H1 (cell line): ENCODE data around the gene JAKMIP2. TPM values are rescaled to one million over a fixed set of nuclear protein-coding genes. Genes with fewer than 3 reads are reported as not detected.

Experiments used
- ASH2L ChIP-seq: fragments of 200-600, 300-600 bp; sonication (generic); IDR thresholded peaks from one replicate; pipeline ENCODE4 v1.7.1; 2017; ENCODE audit warnings: low read length
- ATF2 ChIP-seq: IDR thresholded peaks from 2 replicates; pipeline ENCODE4 v1.6.1; 2012; ENCODE audit warnings: low read length, inconsistent platforms
- ATF3 ChIP-seq: IDR thresholded peaks from 2 replicates; pipeline ENCODE4 v1.6.1; 2011; ENCODE audit warnings: low read depth, mild to moderate bottlenecking, low read length; ENCODE audit not compliant: insufficient read depth
- BCL11A ChIP-seq, 2 experiments: IDR thresholded peaks; one replicate each; pipeline ENCODE4 v1.6.1; 2011; ENCODE audit warnings: low read depth in 2 of 2, low read length in 2 of 2, mild to moderate bottlenecking in 2 of 2
- BRCA1 ChIP-seq: IDR thresholded peaks from 2 replicates; pipeline ENCODE4 v1.6.1; 2012; ENCODE audit warnings: low read depth, low read length, improper control_type of control experiment
- CEBPB ChIP-seq: IDR thresholded peaks from 2 replicates; pipeline ENCODE4 v1.6.1; 2012; ENCODE audit warnings: low read depth, low read length
- CHD1 ChIP-seq: IDR thresholded peaks from 2 replicates; pipeline ENCODE4 v1.6.1; 2012; ENCODE audit warnings: low read depth, low read length, improper control_type of control experiment
- CREB1 ChIP-seq: IDR thresholded peaks from 2 replicates; pipeline ENCODE4 v1.6.1; 2012; ENCODE audit warnings: inconsistent platforms
- CTCF ChIP-seq, 3 experiments: IDR thresholded peaks; 1 replicate in 2 of 3; 2 replicates in 1 of 3; pipeline versions ENCODE4 v1.5.1 to v1.6.1; 2011; ENCODE audit warnings: low read length in 3 of 3, mild to moderate bottlenecking in 3 of 3, inconsistent platforms in 2 of 3, low read depth in 1 of 3, moderate library complexity in 1 of 3; ENCODE audit not compliant: insufficient read depth in 1 of 3; ENCODE audit errors: control extremely low read depth in 1 of 3
- JUN ChIP-seq: IDR thresholded peaks from 2 replicates; pipeline ENCODE4 v1.6.1; 2011; ENCODE audit warnings: low read depth, mild to moderate bottlenecking, improper control_type of control experiment, low read length
- JUND ChIP-seq: IDR thresholded peaks from 2 replicates; pipeline ENCODE4 v1.6.1; 2011; ENCODE audit warnings: mild to moderate bottlenecking, improper control_type of control experiment, low read length
- KDM5A ChIP-seq: fragments of 200-600 bp; IDR thresholded peaks from 2 replicates; pipeline ENCODE4 v1.7.1; 2012; ENCODE audit warnings: mild to moderate bottlenecking, low read length, inconsistent platforms, mixed read lengths
- MAFK ChIP-seq: IDR thresholded peaks from 2 replicates; pipeline ENCODE4 v1.6.1; 2012; ENCODE audit warnings: low read depth, mild to moderate bottlenecking, improper control_type of control experiment, low read length
- MAX ChIP-seq: IDR thresholded peaks from 2 replicates; pipeline ENCODE4 v1.6.1; 2012; ENCODE audit warnings: inconsistent platforms
- POLR2A ChIP-seq, 2 experiments: IDR thresholded peaks; 1 replicate in 1 of 2; 2 replicates in 1 of 2; pipeline ENCODE4 v1.6.1; 2011; ENCODE audit warnings: low read depth in 2 of 2, low read length in 2 of 2, mild to moderate bottlenecking in 2 of 2; ENCODE audit errors: control extremely low read depth in 1 of 2
- POLR2AphosphoS5 ChIP-seq: IDR thresholded peaks from 2 replicates; pipeline ENCODE4 v1.6.1; 2011; ENCODE audit warnings: low read depth, low read length
- POU5F1 ChIP-seq: IDR thresholded peaks from 2 replicates; pipeline ENCODE4 v1.6.1; 2011; ENCODE audit warnings: low read depth, mild to moderate bottlenecking, low read length, moderate library complexity
- RAD21 ChIP-seq, 2 experiments: IDR thresholded peaks in 1 of 2; conservative IDR thresholded peaks in 1 of 2; 2 replicates each; pipeline ENCODE4 v1.6.1; 2011; ENCODE audit warnings: low read depth in 2 of 2, low read length in 2 of 2, improper control_type of control experiment in 1 of 2, inconsistent platforms in 1 of 2, mild to moderate bottlenecking in 1 of 2, moderate library complexity in 1 of 2
- RFX5 ChIP-seq: IDR thresholded peaks from 2 replicates; pipeline ENCODE4 v1.6.1; 2011; ENCODE audit warnings: low read depth, low read length, improper control_type of control experiment, borderline replicate concordance
- SP4 ChIP-seq: IDR thresholded peaks from 2 replicates; pipeline ENCODE4 v1.6.1; 2012; ENCODE audit warnings: low read length, inconsistent platforms
- YY1 ChIP-seq: IDR thresholded peaks from 2 replicates; pipeline ENCODE4 v1.6.1; 2011; ENCODE audit warnings: low read depth, mild to moderate bottlenecking, low read length
- polyA plus RNA-seq, 7 experiments: library from polyadenylated mRNA; depleted of rRNA in 3 of 7; stranded (reverse) in 5 of 7; unstranded in 2 of 7; fragments of >200 nt in 5 of 7; fragments of 200-250 nt in 2 of 7; gene quantifications; 1 replicate in 5 of 7; 2 replicates in 1 of 7; 4 replicates in 1 of 7; pipeline versions ENCODE4 v1.2.1 to v1.2.3, GENCODE V29; 2011 to 2013; ENCODE audit warnings: missing spikeins in 2 of 7, mixed read lengths in 2 of 7
- total RNA-seq: library from RNA; stranded (reverse); fragmentation: NEBNext Ultra II Directional; extraction: Animal tissue kit (Norgen Biotek cat#: 25700); gene quantifications from 2 replicates; pipeline ENCODE4 v1.2.1, GENCODE V29; 2021

Gene JAKMIP2
- total and polyA plus RNA-seq, 2 of the 8 experiments (the other 6 are each of a cell fraction or from before 2014, with no cell fraction given) = 2.4 to 13.6 TPM

GRCh38 chr5:147822686-147823491, 40.4 kb upstream of the JAKMIP2 start (continued):
- TF ChIP-seq MAX (no peak), POLR2AphosphoS5 (no peak), MAFK (no peak), ASH2L (no peak), SP4 (no peak), YY1 (peak; percentile 89), JUN (no peak), CHD1 (no peak), CTCF (IDR thresholded peaks at IDR 0.05; ENCODE audit: control extremely low read depth in 1 of 3, insufficient read depth in 1 of 3, low read depth in 1 of 3, low read length in 3 of 3) (peak in 2 of 3 experiments; percentile 90 to 94; a peak in 3 of 4 replicates), RFX5 (no peak), ATF3 (no peak), BCL11A (IDR thresholded peaks at IDR 0.05; ENCODE audit: low read depth in 2 of 2, low read length in 2 of 2) (no peak), JUND (no peak), CREB1 (peak; percentile 50), BRCA1 (no peak), CEBPB (no peak), ATF2 (no peak), POLR2A (IDR thresholded peaks at IDR 0.05; ENCODE audit: control extremely low read depth in 1 of 2, low read depth in 2 of 2, low read length in 2 of 2) (no peak), RAD21 (IDR thresholded peaks at IDR 0.05 in 1 of 2, conservative IDR thresholded peaks at IDR 0.05 in 1 of 2; ENCODE audit: low read depth in 2 of 2, low read length in 2 of 2) (peak; percentile 99 to 100), KDM5A (no peak), POU5F1 (no peak)
